Ishikawa (cell line): ENCODE measurements around the gene HOXC9.

Experiments used
- CEBPB ChIP-seq: IDR thresholded peaks from 2 replicates; pipeline ENCODE4 v1.6.1; 2012
- CREB1 ChIP-seq: IDR thresholded peaks from 2 replicates; pipeline ENCODE4 v1.6.1; 2012; ENCODE audit warnings: low read depth
- EGR1 ChIP-seq: IDR thresholded peaks from 2 replicates; pipeline ENCODE4 v1.6.1; 2012
- EP300 ChIP-seq: IDR thresholded peaks from 2 replicates; pipeline ENCODE4 v1.6.1; 2012; ENCODE audit warnings: borderline replicate concordance
- FOXM1 ChIP-seq: IDR thresholded peaks from 2 replicates; pipeline ENCODE4 v1.6.1; 2012; ENCODE audit warnings: low read depth, borderline replicate concordance
- NFIC ChIP-seq: IDR thresholded peaks from 2 replicates; pipeline ENCODE4 v1.6.1; 2012
- RAD21 ChIP-seq: IDR thresholded peaks from 2 replicates; pipeline ENCODE4 v1.6.1; 2012; ENCODE audit warnings: low read depth
- REST ChIP-seq: IDR thresholded peaks from 2 replicates; pipeline ENCODE4 v1.6.1; 2012; ENCODE audit warnings: low read depth, mild to moderate bottlenecking
- TAF1 ChIP-seq: IDR thresholded peaks from 2 replicates; pipeline ENCODE4 v1.6.1; 2012; ENCODE audit warnings: low read depth, mild to moderate bottlenecking
- TCF12 ChIP-seq: IDR thresholded peaks from 2 replicates; pipeline ENCODE4 v1.6.1; 2012; ENCODE audit warnings: low read depth
- TEAD4 ChIP-seq: IDR thresholded peaks from 2 replicates; pipeline ENCODE4 v1.6.1; 2012
- USF1 ChIP-seq: IDR thresholded peaks from 2 replicates; pipeline ENCODE4 v1.6.1; 2012
- YY1 ChIP-seq: IDR thresholded peaks from 2 replicates; pipeline ENCODE4 v1.6.1; 2012; ENCODE audit warnings: low read depth
- ZBTB7A ChIP-seq: IDR thresholded peaks from 2 replicates; pipeline ENCODE4 v1.6.1; 2012; ENCODE audit warnings: low read depth
- TF ChIP-seq, protein P1 (sequence below): IDR thresholded peaks from 2 replicates; pipeline ENCODE4 v1.6.1; 2012

Gene HOXC9

GRCh38 chr12:54004063-54004840 is 4.3 kb downstream of the HOXC9 start:
- TF ChIP-seq TCF12 (no peak), RAD21 (peak; percentile 30; the same call in 1 of the 2 replicates)

- TF ChIP-seq ZBTB7A (no peak), TAF1 (no peak), REST (no peak), CREB1 (no peak), USF1 (no peak), NFIC (no peak), EGR1 (no peak), EP300 (no peak), FOXM1 (no peak), YY1 (no peak), RAD21 (no peak), TCF12 (no peak), CEBPB (no peak), TEAD4 (no peak)
- TF ChIP-seq, protein P1, sequence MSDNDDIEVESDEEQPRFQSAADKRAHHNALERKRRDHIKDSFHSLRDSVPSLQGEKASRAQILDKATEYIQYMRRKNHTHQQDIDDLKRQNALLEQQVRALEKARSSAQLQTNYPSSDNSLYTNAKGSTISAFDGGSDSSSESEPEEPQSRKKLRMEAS: no peak
Measured at GRCh38 chr12:54004841-54005530, 5.0 kb downstream of the HOXC9 start.

GRCh38 chr12:54005531-54005852 is 5.5 kb downstream of the HOXC9 start:
- TF ChIP-seq ZBTB7A: no peak
- TF ChIP-seq TAF1: 0 out of 2 replicates have a peak, but pooled peaks have one; percentile 7

GRCh38 chr12:54005853-54006558 is 6.0 kb downstream of the HOXC9 start:
- TF ChIP-seq ZBTB7A (0 out of 2 replicates have a peak, but pooled peaks have one; percentile 44), EGR1 (no peak), TEAD4 (no peak), TCF12 (no peak; the same call in 1 of the 2 replicates), YY1 (no peak), REST (no peak), TAF1 (0 out of 2 replicates have a peak, but pooled peaks have one; percentile 19), CREB1 (no peak), CEBPB (no peak), EP300 (peak; percentile 20; the same call in 1 of the 2 replicates), RAD21 (peak; percentile 97), USF1 (no peak)
- TF ChIP-seq, protein P1: peak; percentile 67

DNA sequence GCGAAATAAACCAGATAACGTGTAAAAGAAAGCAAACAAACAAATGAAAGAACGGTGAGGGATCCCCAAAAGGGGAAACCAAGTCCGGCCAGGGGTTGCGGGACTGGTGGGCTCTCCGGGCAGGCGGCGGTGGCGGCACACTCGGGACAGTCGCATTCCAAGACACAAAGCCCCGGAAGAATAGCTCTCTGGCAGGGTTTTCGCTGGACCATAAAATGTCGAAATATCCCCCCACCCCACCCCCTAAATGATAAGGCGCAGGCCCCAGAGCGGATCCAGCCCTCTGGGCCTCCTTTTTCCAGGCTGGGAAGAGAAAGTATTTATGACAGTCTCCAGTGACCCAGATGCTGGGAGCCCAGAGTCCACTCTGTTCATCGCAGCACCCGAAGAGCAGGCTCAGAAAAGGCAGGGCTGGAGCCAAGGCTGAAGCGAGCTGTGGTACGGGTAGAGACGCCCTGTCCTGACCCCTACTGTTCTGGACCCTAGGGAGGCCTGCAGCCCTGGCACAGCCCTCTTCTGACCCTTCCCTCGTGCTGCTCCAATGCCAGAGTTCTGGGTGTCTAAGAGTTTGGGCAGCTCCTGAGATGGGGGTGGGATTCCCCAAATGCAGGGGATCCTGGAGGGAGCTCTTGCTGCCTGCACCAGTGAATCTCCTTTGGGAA is 6.7 kb downstream of the HOXC9 start:
- TF ChIP-seq TCF12 (no peak), EP300 (no peak), CEBPB (no peak)
